HL-60 (cell line): ENCODE results near the gene ERCC6L2.

ENCODE experiments used
- DNase-seq, 2 experiments: peaks; one replicate each; pipeline ENCODE4 v3.0.0-alpha.2; 2010 to 2020; ENCODE audit warnings: low read depth in 1 of 2, low spot score in 1 of 2
- H3K27ac ChIP-seq: fragments of 250-450 bp; sonication (Bioruptor Pico); replicated peaks from 2 replicates; pipeline ENCODE4 v1.5.1; 2020; ENCODE audit warnings: mild to moderate bottlenecking, moderate library complexity
- H3K27me3 ChIP-seq: fragments of 250-450 bp; sonication (Bioruptor Pico); 2 replicates; pipeline ENCODE4 v1.5.1; 2021; ENCODE audit warnings: mild to moderate bottlenecking, moderate library complexity; ENCODE audit not compliant: insufficient read depth, poor library complexity, severe bottlenecking
- H3K4me3 ChIP-seq: replicated peaks from 2 replicates; pipeline ENCODE4 v1.5.1; 2011; ENCODE audit warnings: mild to moderate bottlenecking, control low read depth, low read length; ENCODE audit not compliant: insufficient read depth
- CTCF ChIP-seq: IDR thresholded peaks from one replicate; pipeline ENCODE4 v1.5.1; 2011; ENCODE audit warnings: low read length, control low read depth, inconsistent platforms; ENCODE audit not compliant: insufficient read depth
- GABPA ChIP-seq: IDR thresholded peaks from 2 replicates; pipeline ENCODE4 v1.6.1; 2012; ENCODE audit warnings: low read depth
- POLR2AphosphoS5 ChIP-seq: IDR thresholded peaks from 2 replicates; pipeline ENCODE4 v1.6.1; 2012; ENCODE audit warnings: low read depth
- REST ChIP-seq: IDR thresholded peaks from 2 replicates; pipeline ENCODE4 v1.6.1; 2012; ENCODE audit warnings: low read depth; ENCODE audit not compliant: insufficient replicate concordance
- SPI1 ChIP-seq: IDR thresholded peaks from 2 replicates; pipeline ENCODE4 v1.6.1; 2012; ENCODE audit warnings: low read depth, mild to moderate bottlenecking, borderline replicate concordance

Gene ERCC6L2

GRCh38 chr9:96015876-96016686 lies 140.6 kb downstream of the ERCC6L2 start:
- Histone ChIP-seq H3K27me3 (peaks cover 6% of the 10 kb centered on the region), H3K27ac (no peak overlapping the region), H3K4me3 (no peak overlapping the region)
- no peak for DNase-seq
- TF ChIP-seq GABPA (no peak), SPI1 (no peak), POLR2AphosphoS5 (no peak), CTCF (no peak), REST (no peak)
